Endothelial cell (in vitro differentiated cells): ENCODE results near the gene MUC4. TPM values are rescaled to one million over a fixed set of nuclear protein-coding genes. Genes with fewer than 3 reads are reported as not detected.

Experiments used
- DNase-seq: peaks from one replicate; pipeline ENCODE4 v3.0.0; 2021; ENCODE audit warnings: low spot score
- H3K27ac Mint-ChIP-seq: one replicate; pipeline ENCODE4 v1.8.0; 2021; ENCODE audit warnings: mixed read lengths, inconsistent platforms; ENCODE audit not compliant: unreplicated experiment
- H3K27me3 Mint-ChIP-seq: one replicate; pipeline ENCODE4 v1.8.0; 2021; ENCODE audit warnings: mild to moderate bottlenecking, moderate library complexity, mixed read lengths, inconsistent platforms; ENCODE audit not compliant: unreplicated experiment
- H3K36me3 Mint-ChIP-seq: one replicate; pipeline ENCODE4 v1.8.0; 2021; ENCODE audit warnings: mild to moderate bottlenecking, low read depth, mixed read lengths, inconsistent platforms; ENCODE audit not compliant: unreplicated experiment
- H3K4me1 Mint-ChIP-seq: one replicate; pipeline ENCODE4 v1.8.0; 2021; ENCODE audit warnings: mild to moderate bottlenecking, mixed read lengths, inconsistent platforms; ENCODE audit not compliant: unreplicated experiment
- H3K4me3 Mint-ChIP-seq: one replicate; pipeline ENCODE4 v1.8.0; 2021; ENCODE audit warnings: mild to moderate bottlenecking, mixed read lengths, inconsistent platforms; ENCODE audit not compliant: unreplicated experiment
- H3K9me3 Mint-ChIP-seq: one replicate; pipeline ENCODE4 v1.8.0; 2021; ENCODE audit warnings: mixed read lengths, inconsistent platforms; ENCODE audit not compliant: unreplicated experiment
- CTCF ChIP-seq: fragments of 200-600 bp; sonication (generic); IDR thresholded peaks from one replicate; pipeline ENCODE4 v1.5.0; 2021; ENCODE audit warnings: antibody characterized with exemption; ENCODE audit not compliant: unreplicated experiment
- total RNA-seq: library from RNA; stranded (reverse); fragmentation: NEBNext Ultra II Directional; extraction: Animal tissue kit (Norgen Biotek cat#: 25700); gene quantifications from one replicate; pipeline ENCODE4 v1.2.1, GENCODE V29; 2021; ENCODE audit not compliant: unreplicated experiment

The MUC4 gene
- total RNA-seq, 1 donor from 2014 or later, result 0.05 TPM

- DNase-seq, result no peak
- Mint-ChIP-seq H3K36me3 (peaks cover 4% of the 10 kb centered on the region), H3K9me3 (no peaks in the 10 kb centered on the region), H3K4me3 (no peak overlapping the region), H3K4me1 (peaks cover 4% of the 10 kb centered on the region), H3K27ac (no peak overlapping the region), H3K27me3 (peaks cover 7% of the 10 kb centered on the region)
- TF ChIP-seq CTCF, result no peak
Observed at GRCh38 chr3:195704433-195704999, 107.2 kb downstream of the MUC4 start.

- Mint-ChIP-seq H3K4me3 (no peak overlapping the region), H3K27me3 (peaks cover 4% of the 10 kb centered on the region), H3K27ac (no peak overlapping the region), H3K36me3 (no peaks in the 10 kb centered on the region), H3K9me3 (no peaks in the 10 kb centered on the region), H3K4me1 (peaks cover 4% of the 10 kb centered on the region)
- no peak for TF ChIP-seq CTCF
- no peak for DNase-seq
Observed at GRCh38 chr3:195703776-195704175, 108.0 kb downstream of the MUC4 start.

- TF ChIP-seq CTCF, result no peak
- Mint-ChIP-seq H3K27ac (no peak overlapping the region), H3K4me3 (no peak overlapping the region), H3K27me3 (peaks cover 7% of the 10 kb centered on the region), H3K36me3 (peaks cover 6% of the 10 kb centered on the region), H3K9me3 (no peaks in the 10 kb centered on the region), H3K4me1 (peaks cover 12% of the 10 kb centered on the region)
- DNase-seq, result no peak
Observed at GRCh38 chr3:195701042-195701915, 110.5 kb downstream of the MUC4 start.

- Mint-ChIP-seq H3K27me3 (peaks cover 2% of the 10 kb centered on the region), H3K9me3 (no peaks in the 10 kb centered on the region), H3K27ac (no peak overlapping the region), H3K4me1 (peaks cover 12% of the 10 kb centered on the region), H3K36me3 (peaks cover 6% of the 10 kb centered on the region), H3K4me3 (no peak overlapping the region)
- TF ChIP-seq CTCF, result no peak
- DNase-seq, result no peak
Observed at GRCh38 chr3:195700319-195700718, 111.4 kb downstream of the MUC4 start.

- Mint-ChIP-seq H3K9me3 (no peaks in the 10 kb centered on the region), H3K36me3 (peaks cover 6% of the 10 kb centered on the region), H3K4me1 (peaks cover 12% of the 10 kb centered on the region), H3K4me3 (no peak overlapping the region), H3K27me3 (peaks cover 2% of the 10 kb centered on the region), H3K27ac (no peak overlapping the region)
- DNase-seq, result no peak
- TF ChIP-seq CTCF, result no peak
Observed at GRCh38 chr3:195699860-195700259, 111.9 kb downstream of the MUC4 start.
